ENCODE measurements around the gene NHLRC1.

NHLRC1 gene

GRCh38 chr6:18141805-18142590, 19.5 kb upstream of the NHLRC1 start:
- Histone ChIP-seq H3K79me2 (ENCODE audit: insufficient read depth, low read length) (no peaks in the 10 kb centered on the region), H3F3A (ENCODE audit: insufficient read depth) (no peaks in the 10 kb centered on the region), H3K4me3 (ENCODE audit: insufficient read depth, low read length, poor library complexity, severe bottlenecking) (no peak overlapping the region), H2AFZ (ENCODE audit: low read depth, low read length, severe bottlenecking) (no peak overlapping the region), H3K4me2 (ENCODE audit: low read depth, low read length, poor library complexity, severe bottlenecking) (no peak overlapping the region), H3K9me3 (ENCODE audit: insufficient read depth, low read length) (no peaks in the 10 kb centered on the region), H3K9me2 (replicated peaks; ENCODE audit: insufficient read depth, low read length) (no peaks in the 10 kb centered on the region), H3K9ac (ENCODE audit: low read length) (no peak overlapping the region), H3K27me3 (ENCODE audit: low read length) (no peaks in the 10 kb centered on the region), H4K20me1 (ENCODE audit: low read depth, low read length) (no peaks in the 10 kb centered on the region), H3K36me3 (ENCODE audit: low read length) (no peaks in the 10 kb centered on the region), H3K27ac (ENCODE audit: low read depth, low read length) (no peak overlapping the region)
- TF ChIP-seq, protein P1, sequence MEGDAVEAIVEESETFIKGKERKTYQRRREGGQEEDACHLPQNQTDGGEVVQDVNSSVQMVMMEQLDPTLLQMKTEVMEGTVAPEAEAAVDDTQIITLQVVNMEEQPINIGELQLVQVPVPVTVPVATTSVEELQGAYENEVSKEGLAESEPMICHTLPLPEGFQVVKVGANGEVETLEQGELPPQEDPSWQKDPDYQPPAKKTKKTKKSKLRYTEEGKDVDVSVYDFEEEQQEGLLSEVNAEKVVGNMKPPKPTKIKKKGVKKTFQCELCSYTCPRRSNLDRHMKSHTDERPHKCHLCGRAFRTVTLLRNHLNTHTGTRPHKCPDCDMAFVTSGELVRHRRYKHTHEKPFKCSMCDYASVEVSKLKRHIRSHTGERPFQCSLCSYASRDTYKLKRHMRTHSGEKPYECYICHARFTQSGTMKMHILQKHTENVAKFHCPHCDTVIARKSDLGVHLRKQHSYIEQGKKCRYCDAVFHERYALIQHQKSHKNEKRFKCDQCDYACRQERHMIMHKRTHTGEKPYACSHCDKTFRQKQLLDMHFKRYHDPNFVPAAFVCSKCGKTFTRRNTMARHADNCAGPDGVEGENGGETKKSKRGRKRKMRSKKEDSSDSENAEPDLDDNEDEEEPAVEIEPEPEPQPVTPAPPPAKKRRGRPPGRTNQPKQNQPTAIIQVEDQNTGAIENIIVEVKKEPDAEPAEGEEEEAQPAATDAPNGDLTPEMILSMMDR (IDR thresholded peaks at IDR 0.05; ENCODE audit: insufficient read depth, low read length, poor library complexity, severe bottlenecking): no peak
- TF ChIP-seq EZH2phosphoT487 (conservative IDR thresholded peaks at IDR 0.05; ENCODE audit: low read length): no peak

DNA sequence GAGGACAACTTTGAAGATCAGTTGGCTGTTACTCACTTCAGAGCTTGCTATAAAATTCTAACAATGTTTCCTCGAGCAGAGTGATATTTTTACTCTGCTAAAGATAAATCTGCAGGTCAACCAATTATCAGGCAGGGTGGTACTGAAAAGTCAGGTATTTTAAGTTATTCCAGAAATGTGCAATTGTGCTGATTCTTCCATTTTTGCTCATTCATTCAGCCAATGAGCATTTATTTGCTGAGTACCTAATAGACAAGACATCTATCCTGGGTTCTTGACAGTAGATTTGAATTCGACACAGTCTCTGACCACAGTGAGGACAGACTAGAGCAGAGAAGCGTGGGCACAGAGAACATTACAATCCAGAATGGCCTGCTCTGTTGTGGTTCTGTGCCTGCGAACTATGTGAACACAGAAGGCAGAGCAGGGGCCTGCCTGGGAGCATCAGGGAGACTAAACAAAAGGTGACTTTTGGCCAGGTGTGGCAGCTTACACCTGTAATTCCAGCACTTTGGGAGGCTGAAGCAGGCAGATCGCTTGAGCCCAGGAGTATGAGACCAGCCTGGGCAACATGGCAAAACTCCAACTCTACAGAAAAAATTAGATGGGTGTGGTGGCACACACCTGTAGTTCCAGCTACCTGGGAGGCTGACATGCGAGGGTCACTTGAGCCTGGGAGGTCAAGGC, 17.6 kb upstream of the NHLRC1 start:
- Histone ChIP-seq H3K79me2 (ENCODE audit: insufficient read depth, low read length) (no peaks in the 10 kb centered on the region), H3K36me3 (ENCODE audit: low read length) (no peaks in the 10 kb centered on the region), H3K4me2 (ENCODE audit: low read depth, low read length, poor library complexity, severe bottlenecking) (no peak overlapping the region), H4K20me1 (ENCODE audit: low read depth, low read length) (no peaks in the 10 kb centered on the region), H3K4me3 (ENCODE audit: insufficient read depth, low read length, poor library complexity, severe bottlenecking) (no peak overlapping the region), H3K9ac (ENCODE audit: low read length) (no peak overlapping the region), H3K27ac (ENCODE audit: low read depth, low read length) (no peak overlapping the region), H2AFZ (ENCODE audit: low read depth, low read length, severe bottlenecking) (no peak overlapping the region), H3F3A (ENCODE audit: insufficient read depth) (no peaks in the 10 kb centered on the region), H3K27me3 (ENCODE audit: low read length) (no peaks in the 10 kb centered on the region), H3K9me3 (ENCODE audit: insufficient read depth, low read length) (no peaks in the 10 kb centered on the region), H3K9me2 (replicated peaks; ENCODE audit: insufficient read depth, low read length) (no peaks in the 10 kb centered on the region)
- no peak for TF ChIP-seq EZH2phosphoT487 (conservative IDR thresholded peaks at IDR 0.05; ENCODE audit: low read length)
- TF ChIP-seq, protein P1 (IDR thresholded peaks at IDR 0.05; ENCODE audit: insufficient read depth, low read length, poor library complexity, severe bottlenecking): no peak

DNA sequence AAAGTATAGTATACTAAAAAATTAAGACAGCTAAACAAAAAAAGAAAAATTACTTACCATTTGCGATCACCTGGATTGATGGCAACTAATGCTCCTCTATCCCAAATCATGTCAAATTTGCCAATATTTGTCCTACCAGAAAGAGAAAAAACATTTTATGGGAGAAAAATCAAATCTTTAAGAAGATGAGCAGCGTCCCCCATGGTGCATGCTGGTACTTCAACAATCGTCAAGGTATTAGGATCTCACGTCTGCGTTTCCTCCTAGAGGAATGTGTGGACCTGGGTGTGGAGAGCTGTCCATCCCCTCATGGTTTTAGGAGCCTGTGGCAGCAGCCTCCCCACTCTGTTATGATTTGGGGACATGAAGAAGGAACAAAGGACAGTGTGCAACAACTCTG, 16.4 kb upstream of the NHLRC1 start:
- TF ChIP-seq, protein P1 (IDR thresholded peaks at IDR 0.05; ENCODE audit: insufficient read depth, low read length, poor library complexity, severe bottlenecking): no peak
- no peak for TF ChIP-seq EZH2phosphoT487 (conservative IDR thresholded peaks at IDR 0.05; ENCODE audit: low read length)
- Histone ChIP-seq H4K20me1 (ENCODE audit: low read depth, low read length) (no peaks in the 10 kb centered on the region), H3K9me3 (ENCODE audit: insufficient read depth, low read length) (no peaks in the 10 kb centered on the region), H3K9ac (ENCODE audit: low read length) (no peak overlapping the region), H3K79me2 (ENCODE audit: insufficient read depth, low read length) (no peaks in the 10 kb centered on the region), H3K36me3 (ENCODE audit: low read length) (no peaks in the 10 kb centered on the region), H2AFZ (ENCODE audit: low read depth, low read length, severe bottlenecking) (no peak overlapping the region), H3K9me2 (replicated peaks; ENCODE audit: insufficient read depth, low read length) (no peaks in the 10 kb centered on the region), H3K27me3 (ENCODE audit: low read length) (no peaks in the 10 kb centered on the region), H3K4me2 (ENCODE audit: low read depth, low read length, poor library complexity, severe bottlenecking) (no peak overlapping the region), H3K4me3 (ENCODE audit: insufficient read depth, low read length, poor library complexity, severe bottlenecking) (no peak overlapping the region), H3F3A (ENCODE audit: insufficient read depth) (no peaks in the 10 kb centered on the region), H3K27ac (ENCODE audit: low read depth, low read length) (no peak overlapping the region)
